B cell (primary cell): ENCODE results near the gene DOCK1. TPM values are rescaled to one million over a fixed set of nuclear protein-coding genes. Genes with fewer than 3 reads are reported as not detected.

Experiments used
- ATAC-seq: fragments of 200-7000 bp; cut with Tn5 transposase; one replicate; pipeline ENCODE4 v1.10.0; 2021; ENCODE audit warnings: low read depth, mild to moderate bottlenecking, moderate number of reproducible peaks, moderate library complexity
- CTCF ChIA-PET: fragments of 350-600 bp; sonication (Branson Sonifier 250); formaldehyde crosslinking; loops from one replicate; lab custom pipeline; 2021; ENCODE audit warnings: antibody characterized with exemption, inconsistent platforms; lab: Charles Lee
- POLR2A ChIA-PET: fragments of 350-600 bp; sonication (Branson Sonifier 250); formaldehyde crosslinking; loops from one replicate; lab custom pipeline; 2021; ENCODE audit warnings: antibody characterized with exemption; lab: Charles Lee
- DNase-seq: peaks from one replicate; pipeline ENCODE4 v3.0.0; 2013
- H2AFZ ChIP-seq: 2 replicates; pipeline ENCODE4 v1.6.1; 2012; ENCODE audit warnings: mild to moderate bottlenecking, low read depth, low read length; ENCODE audit not compliant: insufficient read depth, poor library complexity, severe bottlenecking
- H3K27ac ChIP-seq, 2 donors: 1 replicate in 1 of 2; 2 replicates in 1 of 2; pipeline ENCODE4 v1.5.1; 2012 to 2013; ENCODE audit warnings: low read length in 2 of 2, mild to moderate bottlenecking in 2 of 2, moderate library complexity in 1 of 2
- H3K27me3 ChIP-seq, 4 experiments: fragments of 200-600 bp in 1 of 4; sonication (generic) in 1 of 4; replicated peaks in 1 of 4; 1 replicate in 2 of 4; 2 replicates in 2 of 4; pipeline versions ENCODE4 v1.6.1 to v1.7.0; 2013 to 2016; ENCODE audit warnings: low read length in 3 of 4, mild to moderate bottlenecking in 2 of 4, mixed read lengths in 1 of 4, moderate library complexity in 1 of 4; ENCODE audit not compliant: insufficient read depth in 4 of 4, control insufficient read depth in 3 of 4; ENCODE audit errors: control extremely low read depth in 1 of 4
- H3K36me3 ChIP-seq, 2 experiments: replicated peaks in 1 of 2; 1 replicate in 1 of 2; 2 replicates in 1 of 2; pipeline versions ENCODE4 v1.6.1 to v1.7.1; 2013; ENCODE audit warnings: low read length in 1 of 2; ENCODE audit not compliant: insufficient read depth in 2 of 2, control insufficient read depth in 1 of 2; ENCODE audit errors: control extremely low read depth in 1 of 2, extremely low read depth in 1 of 2
- H3K4me1 ChIP-seq, 2 donors: fragments of 200-600 bp in 1 of 2; sonication (generic) in 1 of 2; 1 replicate in 1 of 2; 2 replicates in 1 of 2; pipeline versions ENCODE4 v1.5.1 to v1.6.1; 2013 to 2017; ENCODE audit warnings: low read length in 2 of 2; ENCODE audit not compliant: control insufficient read depth in 2 of 2, insufficient read depth in 2 of 2
- H3K4me2 ChIP-seq: replicated peaks from 2 replicates; pipeline ENCODE3; 2012; ENCODE audit warnings: mild to moderate bottlenecking, low read depth, low read length; ENCODE audit not compliant: poor library complexity, severe bottlenecking
- H3K4me3 ChIP-seq, 5 experiments: fragments of 200-600 bp in 1 of 5; sonication (generic) in 1 of 5; 1 replicate in 3 of 5; 2 replicates in 2 of 5; pipeline versions ENCODE4 v1.5.1 to v1.7.0; 2011 to 2016; ENCODE audit warnings: low read length in 4 of 5, mild to moderate bottlenecking in 4 of 5, low read depth in 2 of 5, control low read depth in 1 of 5, moderate library complexity in 1 of 5; ENCODE audit not compliant: insufficient read depth in 1 of 5; ENCODE audit errors: control extremely low read depth in 1 of 5, extremely low read depth in 1 of 5
- H3K79me2 ChIP-seq: fragments of 200-600 bp; sonication (generic); one replicate; pipeline ENCODE4 v1.6.0; 2016; ENCODE audit warnings: low read length; ENCODE audit not compliant: control insufficient read depth, insufficient read depth
- H3K9ac ChIP-seq: fragments of 200-600 bp; sonication (generic); 2 replicates; pipeline ENCODE4 v1.6.1; 2017; ENCODE audit warnings: mild to moderate bottlenecking, low read length, moderate library complexity
- H3K9me3 ChIP-seq, 3 donors: one replicate each; pipeline versions ENCODE4 v1.6.1 to v1.7.1; 2013; ENCODE audit warnings: low read length in 2 of 3; ENCODE audit not compliant: control insufficient read depth in 2 of 3, insufficient read depth in 1 of 3; ENCODE audit errors: control extremely low read depth in 1 of 3
- H4K20me1 ChIP-seq: 2 replicates; pipeline ENCODE4 v1.6.0; 2012; ENCODE audit warnings: mild to moderate bottlenecking, low read length; ENCODE audit not compliant: insufficient read depth, control insufficient read depth, poor library complexity, severe bottlenecking
- H3K27ac Mint-ChIP-seq: one replicate; pipeline ENCODE4 v1.8.0; 2021; ENCODE audit warnings: mixed read lengths
- H3K27me3 Mint-ChIP-seq: one replicate; pipeline ENCODE4 v1.8.0; 2021; ENCODE audit warnings: mixed read lengths
- H3K4me1 Mint-ChIP-seq: one replicate; pipeline ENCODE4 v1.8.0; 2021; ENCODE audit warnings: mixed read lengths
- H3K4me3 Mint-ChIP-seq: one replicate; pipeline ENCODE4 v1.8.0; 2021; ENCODE audit warnings: mixed read lengths
- H3K9me3 Mint-ChIP-seq: one replicate; pipeline ENCODE4 v1.8.0; 2022; ENCODE audit warnings: mixed read lengths; ENCODE audit not compliant: insufficient read depth
- CTCF ChIP-seq: fragments of 200-600 bp; IDR thresholded peaks from one replicate; pipeline ENCODE4 v1.8.0; 2022; ENCODE audit warnings: antibody characterized with exemption, mild to moderate bottlenecking
- EZH2 ChIP-seq: IDR thresholded peaks from 2 replicates; pipeline ENCODE4 v1.6.1; 2012; ENCODE audit warnings: borderline replicate concordance, low read depth, mild to moderate bottlenecking, moderate library complexity, low read length; ENCODE audit not compliant: insufficient read depth, poor library complexity, severe bottlenecking
- whole genome bisulfite sequencing: methylation state at CpG from one replicate; pipeline ENCODE4 v1.1.5; 2013; ENCODE audit warnings: missing lambda C conversion rate; ENCODE audit not compliant: insufficient coverage; 5-methylcytosine and 5-hydroxymethylcytosine counted together
- intact Hi-C: fragments of 100-400 bp; cut with micrococcal nuclease; formaldehyde crosslinking; loops from one replicate; pipeline ENCODE4 v1.10.0; 2022
- polyA plus RNA-seq: library from polyadenylated mRNA; depleted of rRNA; stranded (reverse); fragments of >200 nt; gene quantifications from 2 replicates; pipeline ENCODE4 v1.2.3, GENCODE V29; 2012
- total RNA-seq, 2 donors: library from RNA; stranded (reverse); fragments of 120-200 nt in 1 of 2; gene quantifications; 1 replicate in 1 of 2; 2 replicates in 1 of 2; pipeline versions ENCODE4 v1.2.3 to v1.2.4, GENCODE V29; 2013 to 2022

DOCK1 gene
- total and polyA plus RNA-seq, 2 donors (not counting 1 experiment from before 2014, with no cell fraction given): not detected

DNA sequence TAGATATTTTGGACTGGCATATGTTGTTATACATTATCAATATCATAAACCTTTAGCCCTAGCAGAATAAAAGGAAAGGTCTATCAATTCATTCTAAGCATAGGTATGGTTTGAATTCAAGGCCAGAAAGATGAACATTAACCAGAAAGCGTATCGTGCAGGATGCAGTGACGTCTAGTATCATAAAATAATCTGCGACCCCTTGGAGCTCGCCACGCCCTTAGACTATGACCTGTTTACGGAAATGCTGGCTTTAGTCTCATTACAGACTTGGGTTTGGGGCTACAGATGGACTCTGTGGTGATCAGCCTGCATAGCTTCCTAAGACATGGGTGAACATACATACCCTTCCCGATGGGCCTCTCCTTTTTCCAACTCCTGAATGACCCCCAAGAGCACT lies 269.6 kb downstream of the DOCK1 start:
- no peaks in the 10 kb centered on the region for H3K36me3 ChIP-seq
- H3K4me2 ChIP-seq: no peak overlapping the region
- Mint-ChIP-seq H3K9me3 (no peaks in the 10 kb centered on the region), H3K27me3 (no peaks in the 10 kb centered on the region), H3K4me1 (no peaks in the 10 kb centered on the region), H3K27ac (no peak overlapping the region), H3K4me3 (no peak overlapping the region)
- peaks cover 0 to 13% (median 0%) of the 10 kb centered on the region in 3 donors for H3K9me3 ChIP-seq
- WGBS: 96% methylated on average over 8 of the region's 8 CpGs
- no peak overlapping the region for H3K27ac ChIP-seq
- no peak overlapping the region for H2AFZ ChIP-seq
- no peak overlapping the region for H3K4me3 ChIP-seq
- no peak for DNase-seq
- no peak for ATAC-seq
- TF ChIP-seq CTCF (no peak), EZH2 (no peak)
- no peaks in the 10 kb centered on the region for H3K4me1 ChIP-seq
- POLR2A ChIA-PET: no interaction called here
- intact Hi-C loops: no loop called here
- H3K79me2 ChIP-seq: no peaks in the 10 kb centered on the region
- H3K9ac ChIP-seq: no peak overlapping the region
- CTCF ChIA-PET: no interaction called here
- H3K27me3 ChIP-seq: no peaks in the 10 kb centered on the region
- no peaks in the 10 kb centered on the region for H4K20me1 ChIP-seq

GRCh38 chr10:127175357-127176110 lies 270.3 kb downstream of the DOCK1 start:
- Histone ChIP-seq H3K27ac (no peak overlapping the region), H3K4me2 (no peak overlapping the region), H3K4me1 (no peaks in the 10 kb centered on the region), H2AFZ (no peak overlapping the region), H3K79me2 (no peaks in the 10 kb centered on the region), H3K9me3 (peaks cover 0 to 13% (median 0%) of the 10 kb centered on the region in 3 donors), H3K27me3 (no peaks in the 10 kb centered on the region), H3K36me3 (no peaks in the 10 kb centered on the region), H3K9ac (no peak overlapping the region), H3K4me3 (no peak overlapping the region), H4K20me1 (no peaks in the 10 kb centered on the region)
- ChIA-PET CTCF (no interaction called here), POLR2A (no interaction called here)
- no peak for DNase-seq
- Mint-ChIP-seq H3K27ac (no peak overlapping the region), H3K9me3 (no peaks in the 10 kb centered on the region), H3K4me3 (no peak overlapping the region), H3K4me1 (no peaks in the 10 kb centered on the region), H3K27me3 (no peaks in the 10 kb centered on the region)
- intact Hi-C loops: no loop called here
- ATAC-seq: no peak
- TF ChIP-seq CTCF: no peak
- no peak for TF ChIP-seq EZH2
- 92% methylated on average over 40 of the region's 40 CpGs for WGBS
